Astrocyte (in vitro differentiated cells and primary cell): ENCODE measurements around the gene PSMD2. TPM values are rescaled to one million over a fixed set of nuclear protein-coding genes. Genes with fewer than 3 reads are reported as not detected.
A peak's percentile ranks its signal among the peaks of the same experiment; 100 is the strongest.

Source experiments
- DNase-seq: peaks from one replicate; pipeline ENCODE4 v3.0.0-alpha.2; 2010; ENCODE audit warnings: low read depth
- FAIRE-seq: peaks from 2 replicates; lab custom pipeline; 2011; peaks lifted over from hg19 to GRCh38; lab: Jason Lieb, UNC
- H2AFZ ChIP-seq: 2 replicates; pipeline ENCODE4 v1.6.0; 2012; ENCODE audit warnings: low read depth, low read length, inconsistent platforms
- H3K27ac ChIP-seq: 2 replicates; pipeline ENCODE4 v1.5.1; 2011; ENCODE audit warnings: low read depth, low read length, inconsistent platforms
- H3K27me3 ChIP-seq: 2 replicates; pipeline ENCODE4 v1.6.0; 2011; ENCODE audit warnings: low read length, inconsistent platforms; ENCODE audit not compliant: insufficient read depth
- H3K36me3 ChIP-seq: 2 replicates; pipeline ENCODE4 v1.5.1; 2011; ENCODE audit warnings: low read length, inconsistent platforms; ENCODE audit not compliant: insufficient read depth
- H3K4me1 ChIP-seq: 2 replicates; pipeline ENCODE4 v1.5.1; 2011; ENCODE audit warnings: low read length, inconsistent platforms; ENCODE audit not compliant: insufficient read depth
- H3K4me2 ChIP-seq: 2 replicates; pipeline ENCODE4 v1.6.0; 2012; ENCODE audit warnings: low read length, inconsistent platforms
- H3K4me3 ChIP-seq: 2 replicates; pipeline ENCODE4 v1.5.1; 2011; ENCODE audit warnings: low read depth, mild to moderate bottlenecking, low read length, inconsistent platforms; ENCODE audit not compliant: insufficient read depth
- H3K79me2 ChIP-seq: 2 replicates; pipeline ENCODE4 v1.6.0; 2012; ENCODE audit warnings: mild to moderate bottlenecking, low read length, inconsistent platforms; ENCODE audit not compliant: insufficient read depth
- H3K9ac ChIP-seq: 2 replicates; pipeline ENCODE4 v1.6.0; 2012; ENCODE audit warnings: mild to moderate bottlenecking, low read length, inconsistent platforms
- H3K9me3 ChIP-seq: 2 replicates; pipeline ENCODE4 v1.5.1; 2012; ENCODE audit warnings: low read depth, mild to moderate bottlenecking, low read length, inconsistent platforms; ENCODE audit not compliant: insufficient read depth
- H4K20me1 ChIP-seq: 2 replicates; pipeline ENCODE4 v1.6.0; 2012; ENCODE audit warnings: low read length, inconsistent platforms; ENCODE audit not compliant: insufficient read depth
- H3K27ac Mint-ChIP-seq: one replicate; pipeline ENCODE4 v1.8.0; 2021; ENCODE audit warnings: mild to moderate bottlenecking, mixed read lengths; ENCODE audit not compliant: unreplicated experiment
- H3K27me3 Mint-ChIP-seq: one replicate; pipeline ENCODE4 v1.8.0; 2021; ENCODE audit warnings: low read depth, mixed read lengths; ENCODE audit not compliant: unreplicated experiment
- H3K36me3 Mint-ChIP-seq: one replicate; pipeline ENCODE4 v1.8.0; 2021; ENCODE audit warnings: low read depth, mixed read lengths; ENCODE audit not compliant: unreplicated experiment
- H3K4me1 Mint-ChIP-seq: one replicate; pipeline ENCODE4 v1.8.0; 2021; ENCODE audit warnings: low read depth, mixed read lengths; ENCODE audit not compliant: unreplicated experiment
- H3K4me3 Mint-ChIP-seq: one replicate; pipeline ENCODE4 v1.8.0; 2021; ENCODE audit warnings: mild to moderate bottlenecking, moderate library complexity, mixed read lengths; ENCODE audit not compliant: unreplicated experiment
- H3K9me3 Mint-ChIP-seq: one replicate; pipeline ENCODE4 v1.8.0; 2021; ENCODE audit warnings: mild to moderate bottlenecking, mixed read lengths; ENCODE audit not compliant: unreplicated experiment
- CTCF ChIP-seq: IDR thresholded peaks from 2 replicates; pipeline ENCODE4 v1.5.1; 2011; ENCODE audit warnings: low read depth, mild to moderate bottlenecking, inconsistent platforms, low read length, moderate library complexity; ENCODE audit not compliant: insufficient read depth
- EZH2 ChIP-seq: IDR thresholded peaks from 2 replicates; pipeline ENCODE4 v1.6.1; 2012; ENCODE audit warnings: mild to moderate bottlenecking, low read length, inconsistent platforms; ENCODE audit not compliant: insufficient read depth
- total RNA-seq: library from RNA; stranded (reverse); gene quantifications from 2 replicates; pipeline ENCODE4 v1.2.1, GENCODE V29; 2021

Gene PSMD2
- total RNA-seq, 1 donor from 2014 or later, result 588 TPM

- Histone ChIP-seq H3K79me2 (no peaks in the 10 kb centered on the region), H4K20me1 (peaks cover 12% of the 10 kb centered on the region), H2AFZ (no peak overlapping the region), H3K4me3 (no peak overlapping the region), H3K9me3 (no peaks in the 10 kb centered on the region), H3K36me3 (no peaks in the 10 kb centered on the region), H3K4me2 (no peak overlapping the region), H3K4me1 (peaks cover 3% of the 10 kb centered on the region), H3K9ac (no peak overlapping the region), H3K27ac (no peak overlapping the region), H3K27me3 (no peaks in the 10 kb centered on the region)
- H3K4me1 Mint-ChIP-seq, result peaks cover 25% of the 10 kb centered on the region
- no peaks in the 10 kb centered on the region for H3K9me3 Mint-ChIP-seq
- H3K36me3 Mint-ChIP-seq, result peaks cover 17% of the 10 kb centered on the region
- no peak for DNase-seq
- H3K27me3 Mint-ChIP-seq, result no peaks in the 10 kb centered on the region
- no peak overlapping the region for H3K27ac Mint-ChIP-seq
- no peak overlapping the region for H3K4me3 Mint-ChIP-seq
- no peak for TF ChIP-seq EZH2
- no peak for TF ChIP-seq CTCF
- FAIRE-seq, result no peak
Measured at GRCh38 chr3:184352897-184353545, 54.0 kb downstream of the PSMD2 start.

GRCh38 chr3:184353546-184353941 is 54.5 kb downstream of the PSMD2 start:
- no peak overlapping the region for H3K27ac ChIP-seq
- Mint-ChIP-seq H3K27ac (no peak overlapping the region), H3K9me3 (no peaks in the 10 kb centered on the region), H3K4me3 (no peak overlapping the region), H3K36me3 (peaks cover 18% of the 10 kb centered on the region), H3K4me1 (peaks cover 22% of the 10 kb centered on the region), H3K27me3 (no peaks in the 10 kb centered on the region)
- no peaks in the 10 kb centered on the region for H3K36me3 ChIP-seq
- no peaks in the 10 kb centered on the region for H3K27me3 ChIP-seq
- FAIRE-seq (no peak), DNase-seq (no peak)
- H4K20me1 ChIP-seq, result peaks cover 13% of the 10 kb centered on the region
- no peak overlapping the region for H3K9ac ChIP-seq
- no peak for TF ChIP-seq CTCF
- H2AFZ ChIP-seq, result no peak overlapping the region
- no peaks in the 10 kb centered on the region for H3K9me3 ChIP-seq
- H3K4me2 ChIP-seq, result no peak overlapping the region
- H3K4me1 ChIP-seq, result peaks cover 3% of the 10 kb centered on the region
- no peak overlapping the region for H3K4me3 ChIP-seq
- H3K79me2 ChIP-seq, result no peaks in the 10 kb centered on the region

GRCh38 chr3:184354121-184354728 is 55.2 kb downstream of the PSMD2 start:
- FAIRE-seq (no peak), DNase-seq (no peak)
- no peak overlapping the region for H3K4me3 ChIP-seq
- H2AFZ ChIP-seq, result no peak overlapping the region
- H3K4me2 ChIP-seq, result no peak overlapping the region
- peaks cover 18% of the 10 kb centered on the region for H4K20me1 ChIP-seq
- no peak overlapping the region for H3K27ac ChIP-seq
- H3K36me3 ChIP-seq, result no peaks in the 10 kb centered on the region
- Mint-ChIP-seq H3K4me1 (peaks cover 18% of the 10 kb centered on the region), H3K9me3 (no peaks in the 10 kb centered on the region), H3K27me3 (no peaks in the 10 kb centered on the region), H3K27ac (no peak overlapping the region), H3K4me3 (no peak overlapping the region), H3K36me3 (peaks cover 16% of the 10 kb centered on the region)
- no peaks in the 10 kb centered on the region for H3K9me3 ChIP-seq
- TF ChIP-seq CTCF, result peak; percentile 52
- no peak for TF ChIP-seq EZH2
- H3K79me2 ChIP-seq, result no peaks in the 10 kb centered on the region
- no peak overlapping the region for H3K9ac ChIP-seq
- H3K27me3 ChIP-seq, result no peaks in the 10 kb centered on the region
- H3K4me1 ChIP-seq, result peaks cover 3% of the 10 kb centered on the region
